B cell (primary cell): ENCODE results near the gene ITSN1. TPM values are rescaled to one million over a fixed set of nuclear protein-coding genes. Genes with fewer than 3 reads are reported as not detected.

ENCODE experiments used
- ATAC-seq: fragments of 200-7000 bp; cut with Tn5 transposase; one replicate; pipeline ENCODE4 v1.10.0; 2021; ENCODE audit warnings: low read depth, mild to moderate bottlenecking, moderate number of reproducible peaks, moderate library complexity
- CTCF ChIA-PET: fragments of 350-600 bp; sonication (Branson Sonifier 250); formaldehyde crosslinking; loops from one replicate; lab custom pipeline; 2021; ENCODE audit warnings: antibody characterized with exemption, inconsistent platforms; lab: Charles Lee
- POLR2A ChIA-PET: fragments of 350-600 bp; sonication (Branson Sonifier 250); formaldehyde crosslinking; loops from one replicate; lab custom pipeline; 2021; ENCODE audit warnings: antibody characterized with exemption; lab: Charles Lee
- DNase-seq: peaks from one replicate; pipeline ENCODE4 v3.0.0; 2013
- H2AFZ ChIP-seq: 2 replicates; pipeline ENCODE4 v1.6.1; 2012; ENCODE audit warnings: mild to moderate bottlenecking, low read depth, low read length; ENCODE audit not compliant: insufficient read depth, poor library complexity, severe bottlenecking
- H3K27ac ChIP-seq, 2 donors: 1 replicate in 1 of 2; 2 replicates in 1 of 2; pipeline ENCODE4 v1.5.1; 2012 to 2013; ENCODE audit warnings: low read length in 2 of 2, mild to moderate bottlenecking in 2 of 2, moderate library complexity in 1 of 2
- H3K27me3 ChIP-seq, 4 experiments: fragments of 200-600 bp in 1 of 4; sonication (generic) in 1 of 4; replicated peaks in 1 of 4; 1 replicate in 2 of 4; 2 replicates in 2 of 4; pipeline versions ENCODE4 v1.6.1 to v1.7.0; 2013 to 2016; ENCODE audit warnings: low read length in 3 of 4, mild to moderate bottlenecking in 2 of 4, mixed read lengths in 1 of 4, moderate library complexity in 1 of 4; ENCODE audit not compliant: insufficient read depth in 4 of 4, control insufficient read depth in 3 of 4; ENCODE audit errors: control extremely low read depth in 1 of 4
- H3K36me3 ChIP-seq, 2 experiments: replicated peaks in 1 of 2; 1 replicate in 1 of 2; 2 replicates in 1 of 2; pipeline versions ENCODE4 v1.6.1 to v1.7.1; 2013; ENCODE audit warnings: low read length in 1 of 2; ENCODE audit not compliant: insufficient read depth in 2 of 2, control insufficient read depth in 1 of 2; ENCODE audit errors: control extremely low read depth in 1 of 2, extremely low read depth in 1 of 2
- H3K4me1 ChIP-seq, 2 donors: fragments of 200-600 bp in 1 of 2; sonication (generic) in 1 of 2; 1 replicate in 1 of 2; 2 replicates in 1 of 2; pipeline versions ENCODE4 v1.5.1 to v1.6.1; 2013 to 2017; ENCODE audit warnings: low read length in 2 of 2; ENCODE audit not compliant: control insufficient read depth in 2 of 2, insufficient read depth in 2 of 2
- H3K4me2 ChIP-seq: replicated peaks from 2 replicates; pipeline ENCODE3; 2012; ENCODE audit warnings: mild to moderate bottlenecking, low read depth, low read length; ENCODE audit not compliant: poor library complexity, severe bottlenecking
- H3K4me3 ChIP-seq, 5 experiments: fragments of 200-600 bp in 1 of 5; sonication (generic) in 1 of 5; 1 replicate in 3 of 5; 2 replicates in 2 of 5; pipeline versions ENCODE4 v1.5.1 to v1.7.0; 2011 to 2016; ENCODE audit warnings: low read length in 4 of 5, mild to moderate bottlenecking in 4 of 5, low read depth in 2 of 5, control low read depth in 1 of 5, moderate library complexity in 1 of 5; ENCODE audit not compliant: insufficient read depth in 1 of 5; ENCODE audit errors: control extremely low read depth in 1 of 5, extremely low read depth in 1 of 5
- H3K79me2 ChIP-seq: fragments of 200-600 bp; sonication (generic); one replicate; pipeline ENCODE4 v1.6.0; 2016; ENCODE audit warnings: low read length; ENCODE audit not compliant: control insufficient read depth, insufficient read depth
- H3K9ac ChIP-seq: fragments of 200-600 bp; sonication (generic); 2 replicates; pipeline ENCODE4 v1.6.1; 2017; ENCODE audit warnings: mild to moderate bottlenecking, low read length, moderate library complexity
- H3K9me3 ChIP-seq, 3 donors: one replicate each; pipeline versions ENCODE4 v1.6.1 to v1.7.1; 2013; ENCODE audit warnings: low read length in 2 of 3; ENCODE audit not compliant: control insufficient read depth in 2 of 3, insufficient read depth in 1 of 3; ENCODE audit errors: control extremely low read depth in 1 of 3
- H4K20me1 ChIP-seq: 2 replicates; pipeline ENCODE4 v1.6.0; 2012; ENCODE audit warnings: mild to moderate bottlenecking, low read length; ENCODE audit not compliant: insufficient read depth, control insufficient read depth, poor library complexity, severe bottlenecking
- H3K27ac Mint-ChIP-seq: one replicate; pipeline ENCODE4 v1.8.0; 2021; ENCODE audit warnings: mixed read lengths
- H3K27me3 Mint-ChIP-seq: one replicate; pipeline ENCODE4 v1.8.0; 2021; ENCODE audit warnings: mixed read lengths
- H3K4me1 Mint-ChIP-seq: one replicate; pipeline ENCODE4 v1.8.0; 2021; ENCODE audit warnings: mixed read lengths
- H3K4me3 Mint-ChIP-seq: one replicate; pipeline ENCODE4 v1.8.0; 2021; ENCODE audit warnings: mixed read lengths
- H3K9me3 Mint-ChIP-seq: one replicate; pipeline ENCODE4 v1.8.0; 2022; ENCODE audit warnings: mixed read lengths; ENCODE audit not compliant: insufficient read depth
- CTCF ChIP-seq: fragments of 200-600 bp; IDR thresholded peaks from one replicate; pipeline ENCODE4 v1.8.0; 2022; ENCODE audit warnings: antibody characterized with exemption, mild to moderate bottlenecking
- EZH2 ChIP-seq: IDR thresholded peaks from 2 replicates; pipeline ENCODE4 v1.6.1; 2012; ENCODE audit warnings: borderline replicate concordance, low read depth, mild to moderate bottlenecking, moderate library complexity, low read length; ENCODE audit not compliant: insufficient read depth, poor library complexity, severe bottlenecking
- WGBS: methylation state at CpG from one replicate; pipeline ENCODE4 v1.1.5; 2013; ENCODE audit warnings: missing lambda C conversion rate; ENCODE audit not compliant: insufficient coverage; 5-methylcytosine and 5-hydroxymethylcytosine counted together
- intact Hi-C: fragments of 100-400 bp; cut with micrococcal nuclease; formaldehyde crosslinking; loops from one replicate; pipeline ENCODE4 v1.10.0; 2022
- polyA plus RNA-seq: library from polyadenylated mRNA; depleted of rRNA; stranded (reverse); fragments of >200 nt; gene quantifications from 2 replicates; pipeline ENCODE4 v1.2.3, GENCODE V29; 2012
- total RNA-seq, 2 donors: library from RNA; stranded (reverse); fragments of 120-200 nt in 1 of 2; gene quantifications; 1 replicate in 1 of 2; 2 replicates in 1 of 2; pipeline versions ENCODE4 v1.2.3 to v1.2.4, GENCODE V29; 2013 to 2022

ITSN1 gene
- total and polyA plus RNA-seq, 2 donors (not counting 1 experiment from before 2014, with no cell fraction given), result 0.31 to 2.4 TPM

DNA sequence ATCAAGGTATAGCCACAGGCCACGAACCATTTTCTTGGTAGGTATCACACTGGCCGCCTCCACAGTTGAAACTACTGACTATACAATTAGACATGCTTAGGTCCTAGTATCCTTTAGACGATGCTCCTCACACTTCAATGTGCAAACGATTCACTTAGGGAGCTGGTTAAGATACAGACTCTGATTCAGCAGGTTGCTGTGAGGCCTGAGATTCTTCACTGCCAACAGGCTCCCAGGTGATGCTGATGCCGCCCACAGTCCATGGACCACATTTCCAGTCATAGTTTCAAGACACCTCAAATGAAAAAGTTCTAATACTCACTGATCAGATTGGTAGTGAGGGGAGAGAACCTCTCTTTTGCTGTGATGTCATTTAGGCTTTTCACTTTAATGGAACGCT lies 266.5 kb downstream of the ITSN1 start:
- ChIA-PET POLR2A (no interaction called here), CTCF (interaction anchor here (0.7 kb wide), 1 partner anchor 127 kb away, joined by 3 read pairs; no protein-coding TSS in a partner anchor)
- 68% methylated on average over 4 of the region's 6 CpGs for WGBS
- Histone ChIP-seq H3K9ac (no peak overlapping the region), H3K4me2 (no peak overlapping the region), H3K79me2 (peaks cover 11% of the 10 kb centered on the region), H2AFZ (no peak overlapping the region), H3K4me3 (no peak overlapping the region), H3K27ac (no peak overlapping the region), H3K9me3 (no peaks in the 10 kb centered on the region), H3K27me3 (no peaks in the 10 kb centered on the region), H3K4me1 (no peaks in the 10 kb centered on the region), H3K36me3 (peaks cover 0 to 81% of the 10 kb centered on the region in 2 experiments), H4K20me1 (peaks cover 6% of the 10 kb centered on the region)
- ATAC-seq (no peak), DNase-seq (no peak)
- Mint-ChIP-seq H3K4me1 (peaks cover 4% of the 10 kb centered on the region), H3K27ac (no peak overlapping the region), H3K9me3 (no peaks in the 10 kb centered on the region), H3K27me3 (no peaks in the 10 kb centered on the region), H3K4me3 (no peak overlapping the region)
- intact Hi-C loops, result no loop called here
- TF ChIP-seq EZH2 (no peak), CTCF (no peak)

DNA sequence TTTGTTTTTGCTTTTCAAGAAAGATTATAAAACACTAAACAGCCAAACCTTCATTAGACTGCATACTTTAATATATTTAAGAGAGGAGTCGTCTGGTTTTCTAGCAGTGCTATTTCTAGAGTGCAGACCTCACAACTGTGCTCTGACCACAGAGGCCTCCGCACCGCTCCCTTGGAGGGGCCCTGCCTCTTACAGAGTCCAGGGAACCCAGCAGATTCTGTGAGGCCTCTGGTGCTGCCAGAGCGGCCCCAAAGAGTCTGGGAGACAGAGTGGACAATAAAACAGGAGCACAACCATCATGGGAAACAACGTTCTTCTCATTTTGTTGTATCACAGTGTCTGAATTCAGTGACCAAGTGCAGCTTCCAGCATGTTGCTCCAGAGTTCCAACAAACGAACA lies 267.5 kb downstream of the ITSN1 start:
- POLR2A ChIA-PET, result no interaction called here
- H3K4me2 ChIP-seq, result no peak overlapping the region
- peaks cover 18% of the 10 kb centered on the region for H3K79me2 ChIP-seq
- H3K9me3 ChIP-seq, result no peaks in the 10 kb centered on the region
- peaks cover 7 to 8% of the 10 kb centered on the region in 2 donors for H3K4me1 ChIP-seq
- Mint-ChIP-seq H3K4me1 (peaks cover 11% of the 10 kb centered on the region), H3K27me3 (no peaks in the 10 kb centered on the region), H3K4me3 (no peak overlapping the region), H3K27ac (no peak overlapping the region), H3K9me3 (no peaks in the 10 kb centered on the region)
- TF ChIP-seq EZH2, result no peak
- no peak for TF ChIP-seq CTCF
- H3K27me3 ChIP-seq, result no peaks in the 10 kb centered on the region
- no peak overlapping the region for H2AFZ ChIP-seq
- intact Hi-C loops, result loop anchor here (10.0 kb wide), 2 partner anchors 1515 to 1635 kb away; partner anchors contain the start of genes MIS18A and URB1
- H4K20me1 ChIP-seq, result peaks cover 6% of the 10 kb centered on the region
- H3K9ac ChIP-seq, result no peak overlapping the region
- no peak overlapping the region for H3K4me3 ChIP-seq
- 95% methylated on average over 6 of the region's 6 CpGs for WGBS
- H3K36me3 ChIP-seq, result peaks cover 0 to 72% of the 10 kb centered on the region in 2 experiments
- CTCF ChIA-PET, result no interaction called here
- DNase-seq, result no peak
- H3K27ac ChIP-seq, result no peak overlapping the region
- ATAC-seq, result no peak
